ENCODE measurements around the gene CPZ.

CPZ gene

GRCh38 chr4:8585186-8585585, 7.4 kb upstream of the CPZ start:
- DNase-seq (ENCODE audit: low spot score) = no peak
- H3K27ac ChIP-seq = no peak overlapping the region
- POLR2A ChIA-PET (ENCODE audit: low non-redundant PET) = no interaction called here
- CTCF ChIA-PET = no interaction called here
- TF ChIP-seq CTCF (conservative IDR thresholded peaks at IDR 0.05; ENCODE audit: low read depth) = no peak

DNA sequence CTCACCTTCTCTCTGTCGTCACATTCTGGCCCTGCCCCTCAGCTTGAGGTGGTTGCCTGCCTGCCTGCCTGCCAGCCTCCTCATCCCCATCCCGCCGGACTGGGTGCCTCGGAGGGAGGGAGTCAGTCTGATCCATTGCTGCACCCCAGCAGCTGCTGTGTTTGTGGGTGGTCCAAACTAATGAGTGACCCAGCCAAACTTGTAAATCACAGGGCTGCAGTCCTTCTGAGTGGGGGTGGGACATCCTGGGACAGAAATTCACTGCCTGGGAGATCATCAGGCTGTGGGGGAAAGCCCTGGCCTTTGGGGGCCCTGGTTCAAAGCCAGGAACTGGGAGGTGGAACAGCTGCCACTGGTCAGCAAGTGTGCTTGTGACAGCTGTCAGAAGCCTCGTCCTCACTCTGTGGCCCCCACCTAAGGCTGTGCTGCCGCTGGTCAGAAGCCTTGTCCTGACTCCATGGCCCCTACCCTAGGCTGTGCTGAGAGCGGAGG, 6.8 kb upstream of the CPZ start:
- no peak for DNase-seq (ENCODE audit: low spot score)
- TF ChIP-seq CTCF (conservative IDR thresholded peaks at IDR 0.05; ENCODE audit: low read depth) = no peak
- POLR2A ChIA-PET (ENCODE audit: low non-redundant PET) = no interaction called here

GRCh38 chr4:8586246-8586645, 6.3 kb upstream of the CPZ start:
- no peak overlapping the region for H3K27ac ChIP-seq
- CTCF ChIA-PET = interaction anchor here (0.5 kb wide), 1 partner anchor 12 kb away, joined by 4 read pairs; no protein-coding TSS in a partner anchor
- TF ChIP-seq CTCF (conservative IDR thresholded peaks at IDR 0.05; ENCODE audit: low read depth) = no peak
- POLR2A ChIA-PET (ENCODE audit: low non-redundant PET) = no interaction called here
- no peak for DNase-seq (ENCODE audit: low spot score)

More for the DNA sequence above, 6.8 kb upstream of the CPZ start:
- CTCF ChIA-PET = no interaction called here
- no peak overlapping the region for H3K27ac ChIP-seq

DNA sequence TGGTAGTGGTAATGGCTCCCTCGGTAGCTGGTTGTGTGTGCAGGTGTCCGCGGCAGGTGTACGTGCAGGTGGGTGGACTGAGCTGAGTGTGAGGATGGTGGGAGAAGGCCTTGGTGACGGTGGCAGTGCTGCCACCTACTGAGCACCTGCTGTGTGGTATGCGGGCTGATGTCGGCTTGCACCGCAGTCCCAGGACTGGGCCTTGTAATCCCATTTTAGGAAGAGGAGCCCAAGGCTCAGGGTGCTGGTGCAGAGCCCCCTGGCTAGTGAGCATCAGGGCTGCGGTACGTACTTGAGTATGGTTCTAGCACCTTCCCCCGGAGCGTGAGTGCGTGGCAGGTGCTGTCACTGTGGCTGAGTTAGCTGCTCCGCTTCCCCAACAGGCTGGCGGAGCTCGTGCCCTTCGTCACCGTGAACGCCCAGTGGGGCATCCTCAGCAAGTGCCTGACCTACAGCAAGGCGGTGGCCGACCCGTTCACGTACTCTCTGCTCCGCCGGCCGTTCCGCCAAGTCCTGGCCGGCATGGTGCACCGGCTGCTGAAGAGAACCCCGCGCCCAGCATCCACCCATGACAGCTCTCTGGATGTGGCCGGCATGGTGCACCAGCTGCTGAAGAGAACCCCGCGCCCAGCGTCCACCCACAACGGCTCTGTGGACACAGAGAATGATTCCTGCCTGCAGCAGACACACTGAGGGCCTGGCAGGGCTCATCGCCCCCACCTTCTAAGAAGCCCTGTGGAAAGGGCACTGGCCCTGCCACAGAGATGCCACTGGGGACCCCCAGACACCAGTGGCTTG, 5.7 kb upstream of the CPZ start:
- CTCF ChIA-PET = interaction anchor here (0.5 to 0.6 kb wide), 2 partner anchors 11 to 79 kb away, joined by 4 to 5 read pairs; no protein-coding TSS in a partner anchor
- POLR2A ChIA-PET (ENCODE audit: low non-redundant PET) = no interaction called here
- DNase-seq (ENCODE audit: low spot score) = no peak
- TF ChIP-seq CTCF (conservative IDR thresholded peaks at IDR 0.05; ENCODE audit: low read depth) = no peak
- H3K27ac ChIP-seq = no peak overlapping the region

DNA sequence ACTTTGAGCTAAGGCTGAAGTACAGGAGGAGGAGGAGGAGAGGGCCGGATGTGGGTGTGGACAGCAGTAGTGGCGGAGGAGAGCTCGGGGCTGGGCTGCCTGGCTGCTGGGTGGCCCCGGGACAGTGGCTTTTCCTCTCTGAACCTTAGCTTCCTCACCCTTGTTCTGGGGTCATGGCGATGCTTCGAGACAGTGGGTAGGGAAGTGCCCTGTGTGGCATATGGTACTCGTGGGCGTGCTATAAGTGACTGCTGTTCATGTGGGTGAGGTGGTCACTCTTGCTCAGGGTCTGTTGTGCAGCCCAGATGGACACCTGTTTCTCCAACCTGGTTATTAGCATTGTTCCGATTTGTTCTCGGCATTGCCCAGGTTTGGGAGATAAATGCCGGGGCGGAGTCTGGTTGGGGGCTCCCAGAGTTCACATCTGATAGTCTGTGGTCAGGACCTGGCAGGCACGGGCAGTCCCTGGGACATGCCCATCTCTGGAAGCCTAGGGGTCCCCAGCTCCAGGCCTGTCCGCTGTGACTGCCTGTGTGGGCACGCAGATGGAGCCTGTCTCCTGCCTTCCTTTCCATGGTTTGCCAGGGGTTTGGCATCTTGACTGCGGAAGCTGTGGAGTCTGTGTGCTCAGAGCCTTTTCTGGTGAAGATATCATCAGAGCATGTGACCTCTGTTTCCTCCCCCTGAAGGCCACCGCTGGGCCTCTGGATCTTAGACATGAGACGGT, 4.9 kb upstream of the CPZ start:
- no peak overlapping the region for H3K27ac ChIP-seq
- POLR2A ChIA-PET (ENCODE audit: low non-redundant PET) = no interaction called here
- TF ChIP-seq CTCF (conservative IDR thresholded peaks at IDR 0.05; ENCODE audit: low read depth) = no peak
- CTCF ChIA-PET = interaction anchor here (0.6 to 0.7 kb wide), 2 partner anchors 80 to 453 kb away, joined by 3 to 5 read pairs; no protein-coding TSS in a partner anchor
- no peak for DNase-seq (ENCODE audit: low spot score)

DNA sequence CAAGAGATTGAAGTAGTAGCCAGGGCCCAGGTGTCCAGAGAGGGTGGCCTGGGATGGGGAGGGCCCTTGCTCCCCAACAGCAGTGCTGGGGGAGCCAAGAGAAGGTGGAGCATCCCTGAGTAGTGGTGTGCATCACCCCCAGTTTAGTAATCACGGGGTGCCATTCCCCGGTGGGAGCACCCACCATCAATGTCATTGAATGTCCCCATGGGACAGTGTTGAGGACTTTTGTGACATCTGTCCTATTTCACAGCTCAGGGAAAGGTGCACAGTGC, 4.4 kb upstream of the CPZ start:
- no peak for DNase-seq (ENCODE audit: low spot score)
- no peak overlapping the region for H3K27ac ChIP-seq
- ChIA-PET CTCF (interaction anchor here (0.7 kb wide), 1 partner anchor 454 kb away, joined by 3 read pairs; no protein-coding TSS in a partner anchor), POLR2A (ENCODE audit: low non-redundant PET) (no interaction called here)
- TF ChIP-seq CTCF (conservative IDR thresholded peaks at IDR 0.05; ENCODE audit: low read depth) = no peak
